B cell (primary cell): ENCODE results near the gene QPCT.

Source experiments
- CTCF ChIP-seq: fragments of 200-600 bp; IDR thresholded peaks from one replicate; pipeline ENCODE4 v1.8.0; 2022; ENCODE audit warnings: antibody characterized with exemption, mild to moderate bottlenecking
- EZH2 ChIP-seq: IDR thresholded peaks from 2 replicates; pipeline ENCODE4 v1.6.1; 2012; ENCODE audit warnings: borderline replicate concordance, low read depth, mild to moderate bottlenecking, moderate library complexity, low read length; ENCODE audit not compliant: insufficient read depth, poor library complexity, severe bottlenecking

GRCh38 chr2:37321029-37321682 is 23.3 kb upstream of the QPCT start:
- no peak for TF ChIP-seq CTCF
- no peak for TF ChIP-seq EZH2
